Panc1 (cell line): ENCODE results near the gene ST6GALNAC6. TPM values are rescaled to one million over a fixed set of nuclear protein-coding genes. Genes with fewer than 3 reads are reported as not detected.

Experiments used
- ATAC-seq: fragments of 200-7000 bp; cut with Tn5 transposase; 2 replicates; pipeline ENCODE4 v1.9.1; 2020; ENCODE audit warnings: mild to moderate bottlenecking, moderate library complexity
- BruUV-seq: library from RNA; stranded (reverse); fragments of 400-500 nt; replicated peaks from 2 replicates; lab custom pipeline; 2021; lab: Mats Ljungman, UMichigan
- CTCF ChIA-PET: fragments of 300-600 bp; sonication (Branson Sonifier 250); formaldehyde crosslinking; loops from one replicate; lab custom pipeline; 2022; ENCODE audit warnings: antibody characterized with exemption; lab: Charles Lee
- POLR2A ChIA-PET: fragments of 300-600 bp; sonication (Branson Sonifier 250); formaldehyde crosslinking; loops from one replicate; lab custom pipeline; 2022; ENCODE audit warnings: antibody characterized with exemption; lab: Charles Lee
- DNase-seq: peaks from one replicate; pipeline ENCODE4 v3.0.0-alpha.2; 2010; ENCODE audit warnings: low read depth, low spot score
- H3K27ac ChIP-seq: 2 replicates; pipeline ENCODE4 v1.5.1; 2011; ENCODE audit warnings: mild to moderate bottlenecking, low read length, inconsistent platforms
- H3K27me3 ChIP-seq: fragments of 200-500 bp; sonication (Bioruptor generic); 2 replicates; pipeline ENCODE4 v1.6.0; 2014; ENCODE audit warnings: low read length, inconsistent platforms; ENCODE audit not compliant: control insufficient read depth, insufficient read depth
- H3K36me3 ChIP-seq: fragments of 200-500 bp; sonication (Bioruptor generic); 2 replicates; pipeline ENCODE4 v1.5.1; 2014; ENCODE audit warnings: inconsistent platforms, mild to moderate bottlenecking, low read length, moderate library complexity; ENCODE audit not compliant: control insufficient read depth, insufficient read depth
- H3K4me1 ChIP-seq: 2 replicates; pipeline ENCODE4 v1.5.1; 2011; ENCODE audit warnings: inconsistent platforms, mild to moderate bottlenecking, low read length, moderate library complexity; ENCODE audit not compliant: control insufficient read depth, insufficient read depth
- H3K4me3 ChIP-seq, 2 experiments: 2 replicates each; pipeline ENCODE4 v1.5.1; 2011 to 2012; ENCODE audit warnings: low read depth in 2 of 2, low read length in 2 of 2, mild to moderate bottlenecking in 2 of 2, inconsistent platforms in 1 of 2, moderate library complexity in 1 of 2
- H3K9me3 ChIP-seq: fragments of 200-500 bp; sonication (Bioruptor generic); 2 replicates; pipeline ENCODE4 v1.5.1; 2014; ENCODE audit warnings: low read depth, mild to moderate bottlenecking, inconsistent platforms, low read length, moderate library complexity; ENCODE audit not compliant: control insufficient read depth, insufficient read depth
- POLR2AphosphoS5 ChIP-seq: IDR thresholded peaks from 2 replicates; pipeline ENCODE4 v1.6.1; 2012; ENCODE audit warnings: mild to moderate bottlenecking, low read depth, low read length, moderate library complexity
- SIN3A ChIP-seq: IDR thresholded peaks from 2 replicates; pipeline ENCODE4 v1.6.1; 2012; ENCODE audit warnings: low read depth, mild to moderate bottlenecking, low read length, moderate library complexity, borderline replicate concordance; ENCODE audit not compliant: insufficient read depth
- TCF7L2 ChIP-seq: IDR thresholded peaks from 2 replicates; pipeline ENCODE4 v1.6.1; 2011; ENCODE audit warnings: mild to moderate bottlenecking, low read depth, low read length, inconsistent platforms
- in situ Hi-C: cut with HindIII; loops from 2 replicates; pipeline ENCODE4 v1.10.0; 2016; ENCODE audit warnings: low sequenced_read_pairs, low pct_unique_long_range_greater_than_20kb
- intact Hi-C: fragments of 100-400 bp; cut with micrococcal nuclease; formaldehyde crosslinking; loops from one replicate; pipeline ENCODE4 v1.10.0; 2022; ENCODE audit not compliant: unreplicated experiment
- total RNA-seq: library from RNA; stranded (reverse); gene quantifications from one replicate; pipeline ENCODE4 v1.2.1, GENCODE V29; 2021; ENCODE audit not compliant: unreplicated experiment
- TF ChIP-seq, protein P1 (sequence below): fragments of 450-650 bp; IDR thresholded peaks from 2 replicates; pipeline ENCODE4 v1.5.1; 2017; ENCODE audit warnings: mild to moderate bottlenecking
- TF ChIP-seq, protein P2 (sequence below), 2 experiments: IDR thresholded peaks; 2 replicates each; pipeline ENCODE4 v1.6.1; 2011 to 2012; ENCODE audit warnings: low read depth in 2 of 2, control low read depth in 1 of 2, low read length in 1 of 2, mild to moderate bottlenecking in 1 of 2, moderate library complexity in 1 of 2; ENCODE audit not compliant: insufficient read depth in 1 of 2

ST6GALNAC6 gene
- total RNA-seq, 1 experiment from 2014 or later: 50.2 TPM

DNA sequence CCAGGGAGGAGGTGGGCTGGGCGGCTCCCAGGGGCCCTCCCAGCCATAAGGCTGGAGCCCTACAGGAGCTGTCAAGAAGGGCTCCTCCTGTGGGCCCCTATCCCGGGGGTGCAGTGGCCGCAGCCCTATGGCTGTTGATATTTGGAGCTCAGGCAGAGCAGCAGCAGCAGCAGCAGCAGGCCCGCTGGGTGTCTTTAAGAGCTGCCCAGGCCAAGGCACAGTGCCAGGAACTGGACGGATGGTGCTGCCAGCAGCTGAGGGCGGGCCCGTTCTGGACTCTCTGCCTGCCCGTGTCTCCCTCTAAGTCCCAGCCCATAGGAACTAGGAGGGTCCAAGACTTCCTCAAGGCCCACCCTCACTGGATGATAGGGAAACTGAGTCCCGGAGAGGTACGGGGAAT lies 25.5 kb downstream of the ST6GALNAC6 start:
- intact Hi-C loops: loop anchor here (10.0 kb wide), 1 partner anchor 69 kb away; the partner anchor contains the start of gene FPGS
- ATAC-seq (no peak), DNase-seq (no peak)
- no peaks in the 10 kb centered on the region for H3K9me3 ChIP-seq
- TF ChIP-seq, protein P1, sequence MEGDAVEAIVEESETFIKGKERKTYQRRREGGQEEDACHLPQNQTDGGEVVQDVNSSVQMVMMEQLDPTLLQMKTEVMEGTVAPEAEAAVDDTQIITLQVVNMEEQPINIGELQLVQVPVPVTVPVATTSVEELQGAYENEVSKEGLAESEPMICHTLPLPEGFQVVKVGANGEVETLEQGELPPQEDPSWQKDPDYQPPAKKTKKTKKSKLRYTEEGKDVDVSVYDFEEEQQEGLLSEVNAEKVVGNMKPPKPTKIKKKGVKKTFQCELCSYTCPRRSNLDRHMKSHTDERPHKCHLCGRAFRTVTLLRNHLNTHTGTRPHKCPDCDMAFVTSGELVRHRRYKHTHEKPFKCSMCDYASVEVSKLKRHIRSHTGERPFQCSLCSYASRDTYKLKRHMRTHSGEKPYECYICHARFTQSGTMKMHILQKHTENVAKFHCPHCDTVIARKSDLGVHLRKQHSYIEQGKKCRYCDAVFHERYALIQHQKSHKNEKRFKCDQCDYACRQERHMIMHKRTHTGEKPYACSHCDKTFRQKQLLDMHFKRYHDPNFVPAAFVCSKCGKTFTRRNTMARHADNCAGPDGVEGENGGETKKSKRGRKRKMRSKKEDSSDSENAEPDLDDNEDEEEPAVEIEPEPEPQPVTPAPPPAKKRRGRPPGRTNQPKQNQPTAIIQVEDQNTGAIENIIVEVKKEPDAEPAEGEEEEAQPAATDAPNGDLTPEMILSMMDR: no peak
- TF ChIP-seq POLR2AphosphoS5 (no peak), SIN3A (no peak), TCF7L2 (no peak)
- TF ChIP-seq, protein P2, sequence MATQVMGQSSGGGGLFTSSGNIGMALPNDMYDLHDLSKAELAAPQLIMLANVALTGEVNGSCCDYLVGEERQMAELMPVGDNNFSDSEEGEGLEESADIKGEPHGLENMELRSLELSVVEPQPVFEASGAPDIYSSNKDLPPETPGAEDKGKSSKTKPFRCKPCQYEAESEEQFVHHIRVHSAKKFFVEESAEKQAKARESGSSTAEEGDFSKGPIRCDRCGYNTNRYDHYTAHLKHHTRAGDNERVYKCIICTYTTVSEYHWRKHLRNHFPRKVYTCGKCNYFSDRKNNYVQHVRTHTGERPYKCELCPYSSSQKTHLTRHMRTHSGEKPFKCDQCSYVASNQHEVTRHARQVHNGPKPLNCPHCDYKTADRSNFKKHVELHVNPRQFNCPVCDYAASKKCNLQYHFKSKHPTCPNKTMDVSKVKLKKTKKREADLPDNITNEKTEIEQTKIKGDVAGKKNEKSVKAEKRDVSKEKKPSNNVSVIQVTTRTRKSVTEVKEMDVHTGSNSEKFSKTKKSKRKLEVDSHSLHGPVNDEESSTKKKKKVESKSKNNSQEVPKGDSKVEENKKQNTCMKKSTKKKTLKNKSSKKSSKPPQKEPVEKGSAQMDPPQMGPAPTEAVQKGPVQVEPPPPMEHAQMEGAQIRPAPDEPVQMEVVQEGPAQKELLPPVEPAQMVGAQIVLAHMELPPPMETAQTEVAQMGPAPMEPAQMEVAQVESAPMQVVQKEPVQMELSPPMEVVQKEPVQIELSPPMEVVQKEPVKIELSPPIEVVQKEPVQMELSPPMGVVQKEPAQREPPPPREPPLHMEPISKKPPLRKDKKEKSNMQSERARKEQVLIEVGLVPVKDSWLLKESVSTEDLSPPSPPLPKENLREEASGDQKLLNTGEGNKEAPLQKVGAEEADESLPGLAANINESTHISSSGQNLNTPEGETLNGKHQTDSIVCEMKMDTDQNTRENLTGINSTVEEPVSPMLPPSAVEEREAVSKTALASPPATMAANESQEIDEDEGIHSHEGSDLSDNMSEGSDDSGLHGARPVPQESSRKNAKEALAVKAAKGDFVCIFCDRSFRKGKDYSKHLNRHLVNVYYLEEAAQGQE (IDR thresholded peaks at IDR 0.05; ENCODE audit: insufficient read depth in 1 of 2, low read depth in 2 of 2, low read length in 1 of 2): no peak
- H3K27ac ChIP-seq: no peak overlapping the region
- in situ Hi-C loops: no loop called here
- BruUV-seq: no TSS peak
- CTCF ChIA-PET: no interaction called here
- H3K4me3 ChIP-seq: no peak overlapping the region
- no peaks in the 10 kb centered on the region for H3K27me3 ChIP-seq
- no peaks in the 10 kb centered on the region for H3K36me3 ChIP-seq
- H3K4me1 ChIP-seq: peaks cover 28% of the 10 kb centered on the region; the same call in 1 of the 2 replicates
- POLR2A ChIA-PET: interaction anchor here (0.5 kb wide), 1 partner anchor 65 kb away, joined by 6 read pairs; no protein-coding TSS in a partner anchor

DNA sequence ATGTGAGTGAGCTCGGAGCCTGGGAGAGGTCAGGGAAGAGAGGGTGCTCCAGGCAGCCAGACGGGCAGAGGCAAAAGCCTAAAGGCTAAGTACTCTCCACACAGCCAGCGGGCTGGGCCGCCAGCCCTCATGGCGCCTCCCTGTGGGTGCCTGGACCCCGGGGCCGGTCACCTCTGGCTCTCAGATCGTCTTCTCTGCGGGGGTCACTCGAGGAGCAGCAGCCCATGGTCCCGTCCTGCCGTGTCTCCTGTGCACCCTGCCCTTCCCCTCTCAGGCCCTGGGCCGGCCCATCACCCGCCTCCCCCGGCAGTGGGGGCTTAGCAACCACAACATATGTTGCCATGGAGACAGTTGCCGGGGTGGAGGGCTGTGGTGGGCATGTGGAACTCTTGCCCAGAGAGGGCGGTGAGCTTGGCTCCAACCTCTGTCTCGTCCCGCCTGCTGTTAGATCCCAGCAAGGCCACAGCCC lies 26.1 kb downstream of the ST6GALNAC6 start:
- CTCF ChIA-PET: no interaction called here
- H3K36me3 ChIP-seq: no peaks in the 10 kb centered on the region
- POLR2A ChIA-PET: no interaction called here
- ATAC-seq (no peak), DNase-seq (no peak)
- intact Hi-C loops: loop anchor here (10.0 kb wide), 1 partner anchor 68 kb away; the partner anchor contains the start of gene FPGS
- H3K4me3 ChIP-seq: no peak overlapping the region
- H3K9me3 ChIP-seq: no peaks in the 10 kb centered on the region
- BruUV-seq: no TSS peak
- no peaks in the 10 kb centered on the region for H3K27me3 ChIP-seq
- TF ChIP-seq, protein P1: no peak
- TF ChIP-seq, protein P2 (IDR thresholded peaks at IDR 0.05; ENCODE audit: insufficient read depth in 1 of 2, low read depth in 2 of 2, low read length in 1 of 2): no peak
- TF ChIP-seq TCF7L2 (no peak), SIN3A (no peak), POLR2AphosphoS5 (no peak)
- in situ Hi-C loops: no loop called here
- H3K4me1 ChIP-seq: peaks cover 22% of the 10 kb centered on the region; the same call in 1 of the 2 replicates
- no peak overlapping the region for H3K27ac ChIP-seq
